Spinal cord (tissue), 10 donors: ENCODE data around the gene TNFSF13. TPM values are rescaled to one million over a fixed set of nuclear protein-coding genes. Genes with fewer than 3 reads are reported as not detected.

ENCODE experiments used
- DNase-seq, 6 donors: peaks; one replicate each; pipeline versions ENCODE4 v3.0.0 to v3.0.0-alpha.2; 2013 to 2015; ENCODE audit warnings: low spot score in 6 of 6, low read depth in 4 of 6
- H3K27ac ChIP-seq: one replicate; pipeline ENCODE4 v1.5.1; 2013; ENCODE audit warnings: low read depth, low read length, control low read depth
- H3K27me3 ChIP-seq: one replicate; pipeline ENCODE4 v1.6.1; 2013; ENCODE audit warnings: low read length; ENCODE audit not compliant: control insufficient read depth, insufficient read depth
- H3K36me3 ChIP-seq: one replicate; pipeline ENCODE4 v1.6.1; 2013; ENCODE audit warnings: low read length; ENCODE audit not compliant: control insufficient read depth, insufficient read depth
- H3K4me1 ChIP-seq: one replicate; pipeline ENCODE4 v1.6.1; 2013; ENCODE audit warnings: low read length; ENCODE audit not compliant: control insufficient read depth, insufficient read depth
- H3K4me3 ChIP-seq: one replicate; pipeline ENCODE4 v1.5.1; 2013; ENCODE audit warnings: low read depth, low read length, control low read depth
- H3K9me3 ChIP-seq: one replicate; pipeline ENCODE4 v1.6.1; 2013; ENCODE audit warnings: low read length; ENCODE audit not compliant: control insufficient read depth, insufficient read depth
- WGBS: methylation state at CpG from one replicate; pipeline ENCODE4 v1.1.5; 2013; ENCODE audit warnings: missing lambda C conversion rate; ENCODE audit not compliant: insufficient coverage; 5-methylcytosine and 5-hydroxymethylcytosine counted together
- long read RNA-seq, 4 donors: transcript quantifications; one replicate each; lab custom pipeline, GENCODE V29; 2026
- polyA plus RNA-seq, 2 donors: library from polyadenylated mRNA; unstranded; fragments of 120-200 nt; gene quantifications; one replicate each; pipeline ENCODE4 v1.2.1, GENCODE V29; 2013; ENCODE audit not compliant: insufficient read length in 2 of 2
- total RNA-seq, 2 donors: library from RNA; depleted of rRNA in 1 of 2; stranded (reverse); fragments of 120-200 nt in 1 of 2; fragments of >200 nt in 1 of 2; gene quantifications; one replicate each; pipeline versions ENCODE4 v1.2.3 to v1.2.4, GENCODE V29; 2013 to 2014
- donor health status: healthy.

The TNFSF13 gene, protein sequence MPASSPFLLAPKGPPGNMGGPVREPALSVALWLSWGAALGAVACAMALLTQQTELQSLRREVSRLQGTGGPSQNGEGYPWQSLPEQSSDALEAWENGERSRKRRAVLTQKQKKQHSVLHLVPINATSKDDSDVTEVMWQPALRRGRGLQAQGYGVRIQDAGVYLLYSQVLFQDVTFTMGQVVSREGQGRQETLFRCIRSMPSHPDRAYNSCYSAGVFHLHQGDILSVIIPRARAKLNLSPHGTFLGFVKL
- total RNA-seq (1 to 10 TPM; 1.8 to 4.9 TPM), polyA plus RNA-seq (1 to 10 TPM; 4.2 to 4.5 TPM)
- long read RNA-seq, donor 1, partial matches to known transcripts: 0 of 1 reads
- long read RNA-seq, donor 1, other reads (novel, unspliced or antisense): 0 of 1 reads
- long read RNA-seq, donor 2: 0 reads
- long read RNA-seq, donor 3: 0 reads
- long read RNA-seq, donor 4, partial matches to known transcripts: 7 of 12 reads
- long read RNA-seq, donor 4, other reads (novel, unspliced or antisense): 0 of 12 reads

DNA sequence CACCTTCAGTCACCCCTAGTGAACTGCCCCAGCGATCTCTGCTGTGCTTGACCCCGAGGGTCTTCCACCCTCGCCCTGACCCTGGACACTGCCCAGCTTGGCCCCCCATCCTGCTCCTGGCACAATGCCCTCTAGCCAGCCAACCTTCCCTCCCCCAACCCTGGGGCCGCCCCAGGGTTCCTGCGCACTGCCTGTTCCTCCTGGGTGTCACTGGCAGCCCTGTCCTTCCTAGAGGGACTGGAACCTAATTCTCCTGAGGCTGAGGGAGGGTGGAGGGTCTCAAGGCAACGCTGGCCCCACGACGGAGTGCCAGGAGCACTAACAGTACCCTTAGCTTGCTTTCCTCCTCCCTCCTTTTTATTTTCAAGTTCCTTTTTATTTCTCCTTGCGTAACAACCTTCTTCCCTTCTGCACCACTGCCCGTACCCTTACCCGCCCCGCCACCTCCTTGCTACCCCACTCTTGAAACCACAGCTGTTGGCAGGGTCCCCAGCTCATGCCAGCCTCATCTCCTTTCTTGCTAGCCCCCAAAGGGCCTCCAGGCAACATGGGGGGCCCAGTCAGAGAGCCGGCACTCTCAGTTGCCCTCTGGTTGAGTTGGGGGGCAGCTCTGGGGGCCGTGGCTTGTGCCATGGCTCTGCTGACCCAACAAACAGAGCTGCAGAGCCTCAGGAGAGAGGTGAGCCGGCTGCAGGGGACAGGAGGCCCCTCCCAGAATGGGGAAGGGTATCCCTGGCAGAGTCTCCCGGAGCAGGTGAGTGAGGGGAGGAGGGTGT is at the start of gene TNFSF13:
TNFSF13 (plus strand) TSS at position 207 of the 776 bp plus-strand sequence; CDS start at position 497, 290 bp downstream.
- Histone ChIP-seq H3K4me3 (peak within 1 kb of the TSS; percentile 4), H3K36me3 (peaks cover 22% of the 10 kb centered on the region), H3K27me3 (no peaks in the 10 kb centered on the region), H3K4me1 (peaks cover 63% of the 10 kb centered on the region), H3K27ac (peak within 1 kb of the TSS; percentile 96), H3K9me3 (no peaks in the 10 kb centered on the region)
- WGBS: 69% methylated on average over 11 of the region's 16 CpGs
- no peak for DNase-seq

DNA sequence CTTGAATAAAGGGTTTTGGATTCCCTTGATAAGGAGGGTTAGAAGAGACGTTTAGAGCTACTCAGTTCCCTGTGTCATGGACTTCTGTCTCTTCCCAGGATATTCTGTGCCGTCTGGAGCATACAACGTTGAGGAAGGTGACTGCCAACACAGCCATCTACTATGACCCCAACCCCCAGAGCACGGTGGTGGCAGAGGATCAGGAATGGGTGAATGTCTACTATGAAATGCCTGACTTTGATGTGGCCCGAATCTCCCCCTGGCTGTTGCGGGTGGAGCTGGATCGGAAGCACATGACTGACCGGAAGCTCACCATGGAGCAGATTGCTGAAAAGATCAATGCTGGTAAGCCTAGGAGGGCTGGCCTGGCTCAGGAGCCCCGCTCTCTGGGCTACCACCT is 49.7 kb upstream of the TNFSF13 start:
- H3K36me3 ChIP-seq: peaks cover 87% of the 10 kb centered on the region
- 94% methylated on average over 7 of the region's 9 CpGs for WGBS
- no peak overlapping the region for H3K27ac ChIP-seq
- H3K9me3 ChIP-seq: no peaks in the 10 kb centered on the region
- no peak overlapping the region for H3K4me3 ChIP-seq
- no peaks in the 10 kb centered on the region for H3K27me3 ChIP-seq
- DNase-seq: no peak
- no peaks in the 10 kb centered on the region for H3K4me1 ChIP-seq

DNA sequence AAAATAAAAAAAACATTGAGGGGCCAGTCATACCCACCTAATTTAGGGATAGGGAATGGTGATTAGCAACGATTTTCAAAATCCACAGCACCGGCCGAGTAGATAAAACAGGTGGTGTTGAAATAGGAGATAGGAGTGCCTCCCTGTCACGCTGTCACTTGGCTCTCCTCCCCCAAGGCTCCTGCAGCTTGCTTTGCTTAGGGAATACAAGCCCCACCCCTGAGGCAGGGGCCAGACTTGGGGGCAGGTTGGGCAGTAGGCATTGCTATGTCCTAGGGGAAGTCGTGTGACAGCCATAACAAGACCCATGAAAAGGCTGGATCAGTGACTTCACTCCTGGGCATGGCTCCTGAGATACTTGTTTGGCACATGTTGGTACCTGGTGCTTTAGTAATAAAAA is 48.6 kb upstream of the TNFSF13 start:
- no peak for DNase-seq
- WGBS: 80% methylated on average over 2 of the region's 5 CpGs
- Histone ChIP-seq H3K9me3 (no peaks in the 10 kb centered on the region), H3K36me3 (peaks cover 85% of the 10 kb centered on the region), H3K4me3 (no peak overlapping the region), H3K4me1 (no peaks in the 10 kb centered on the region), H3K27ac (no peak overlapping the region), H3K27me3 (no peaks in the 10 kb centered on the region)

DNA sequence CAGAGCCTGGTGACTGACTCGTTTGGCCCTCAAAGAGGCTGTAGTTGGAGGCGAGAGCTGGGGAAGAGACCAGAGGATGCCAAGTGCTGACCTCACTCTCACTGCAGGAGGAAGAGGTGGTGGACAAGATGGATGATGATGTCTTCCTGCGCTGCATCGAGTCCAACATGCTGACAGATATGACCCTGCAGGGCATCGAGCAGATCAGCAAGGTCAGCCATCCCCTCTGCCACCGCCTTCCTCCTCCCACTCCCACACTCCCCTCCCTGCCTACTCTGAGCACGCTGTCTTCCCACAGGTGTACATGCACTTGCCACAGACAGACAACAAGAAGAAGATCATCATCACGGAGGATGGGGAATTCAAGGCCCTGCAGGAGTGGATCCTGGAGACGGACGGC is 47.4 kb upstream of the TNFSF13 start:
- no peak for DNase-seq
- Histone ChIP-seq H3K9me3 (no peaks in the 10 kb centered on the region), H3K36me3 (peaks cover 83% of the 10 kb centered on the region)

DNA sequence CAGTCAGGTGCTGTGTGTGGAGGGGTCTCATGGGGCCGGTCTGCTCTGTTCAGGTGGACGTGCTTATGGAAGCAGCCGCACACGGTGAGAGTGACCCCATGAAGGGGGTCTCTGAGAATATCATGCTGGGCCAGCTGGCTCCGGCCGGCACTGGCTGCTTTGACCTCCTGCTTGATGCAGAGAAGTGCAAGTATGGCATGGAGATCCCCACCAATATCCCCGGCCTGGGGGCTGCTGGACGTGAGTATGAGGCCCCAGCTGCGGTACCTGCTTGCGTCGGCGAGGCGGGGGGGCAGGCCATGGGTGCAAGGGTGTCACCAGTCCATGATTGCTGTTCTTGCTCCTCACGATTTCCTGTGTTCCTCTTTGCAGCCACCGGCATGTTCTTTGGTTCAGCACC is 46.4 kb upstream of the TNFSF13 start:
- 97% methylated on average over 15 of the region's 15 CpGs for WGBS
- Histone ChIP-seq H3K9me3 (no peaks in the 10 kb centered on the region), H3K4me3 (no peak overlapping the region), H3K4me1 (no peaks in the 10 kb centered on the region), H3K36me3 (peaks cover 80% of the 10 kb centered on the region), H3K27ac (no peak overlapping the region), H3K27me3 (no peaks in the 10 kb centered on the region)
- no peak for DNase-seq

More for the DNA sequence above, 47.4 kb upstream of the TNFSF13 start:
- 92% methylated on average over 9 of the region's 10 CpGs for WGBS
- no peaks in the 10 kb centered on the region for H3K27me3 ChIP-seq
- H3K4me3 ChIP-seq: no peak overlapping the region
- H3K4me1 ChIP-seq: no peaks in the 10 kb centered on the region
- H3K27ac ChIP-seq: no peak overlapping the region

DNA sequence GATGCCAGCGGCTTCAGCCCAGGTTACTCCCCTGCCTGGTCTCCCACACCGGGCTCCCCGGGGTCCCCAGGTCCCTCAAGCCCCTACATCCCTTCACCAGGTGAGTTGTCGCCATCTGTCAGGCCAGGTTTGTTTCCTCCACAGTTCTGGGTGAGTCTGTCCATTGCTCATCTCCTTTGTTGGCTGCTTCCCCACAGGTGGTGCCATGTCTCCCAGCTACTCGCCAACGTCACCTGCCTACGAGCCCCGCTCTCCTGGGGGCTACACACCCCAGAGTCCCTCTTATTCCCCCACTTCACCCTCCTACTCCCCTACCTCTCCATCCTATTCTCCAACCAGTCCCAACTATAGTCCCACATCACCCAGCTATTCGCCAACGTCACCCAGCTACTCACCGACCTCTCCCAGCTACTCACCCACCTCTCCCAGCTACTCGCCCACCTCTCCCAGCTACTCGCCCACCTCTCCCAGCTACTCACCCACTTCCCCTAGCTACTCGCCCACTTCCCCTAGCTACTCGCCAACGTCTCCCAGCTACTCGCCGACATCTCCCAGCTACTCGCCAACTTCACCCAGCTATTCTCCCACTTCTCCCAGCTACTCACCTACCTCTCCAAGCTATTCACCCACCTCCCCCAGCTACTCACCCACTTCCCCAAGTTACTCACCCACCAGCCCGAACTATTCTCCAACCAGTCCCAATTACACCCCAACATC is 45.6 kb upstream of the TNFSF13 start:
- H3K36me3 ChIP-seq: peaks cover 72% of the 10 kb centered on the region
- H3K27me3 ChIP-seq: no peaks in the 10 kb centered on the region
- H3K27ac ChIP-seq: no peak overlapping the region
- DNase-seq: no peak
- no peaks in the 10 kb centered on the region for H3K4me1 ChIP-seq
- H3K9me3 ChIP-seq: no peaks in the 10 kb centered on the region
- no peak overlapping the region for H3K4me3 ChIP-seq
- WGBS: 96% methylated on average over 20 of the region's 20 CpGs

DNA sequence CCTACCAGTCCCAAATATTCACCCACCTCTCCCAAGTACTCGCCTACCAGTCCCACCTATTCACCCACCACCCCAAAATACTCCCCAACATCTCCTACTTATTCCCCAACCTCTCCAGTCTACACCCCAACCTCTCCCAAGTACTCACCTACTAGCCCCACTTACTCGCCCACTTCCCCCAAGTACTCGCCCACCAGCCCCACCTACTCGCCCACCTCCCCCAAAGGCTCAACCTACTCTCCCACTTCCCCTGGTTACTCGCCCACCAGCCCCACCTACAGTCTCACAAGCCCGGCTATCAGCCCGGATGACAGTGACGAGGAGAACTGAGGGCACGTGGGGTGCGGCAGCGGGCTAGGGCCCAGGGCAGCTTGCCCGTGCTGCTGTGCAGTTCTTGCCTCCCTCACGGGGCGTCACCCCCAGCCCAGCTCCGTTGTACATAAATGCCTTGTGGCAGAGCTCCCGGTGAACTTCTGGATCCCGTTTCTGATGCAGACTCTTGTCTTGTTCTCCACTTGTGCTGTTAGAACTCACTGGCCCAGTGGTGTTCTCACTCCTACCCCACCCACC is 44.6 kb upstream of the TNFSF13 start:
- DNase-seq: no peak
- H3K4me1 ChIP-seq: no peaks in the 10 kb centered on the region
- no peaks in the 10 kb centered on the region for H3K9me3 ChIP-seq
- H3K36me3 ChIP-seq: peaks cover 63% of the 10 kb centered on the region
- H3K4me3 ChIP-seq: no peak overlapping the region
- H3K27me3 ChIP-seq: no peaks in the 10 kb centered on the region
- WGBS: 81% methylated on average over 17 of the region's 17 CpGs
- no peak overlapping the region for H3K27ac ChIP-seq

DNA sequence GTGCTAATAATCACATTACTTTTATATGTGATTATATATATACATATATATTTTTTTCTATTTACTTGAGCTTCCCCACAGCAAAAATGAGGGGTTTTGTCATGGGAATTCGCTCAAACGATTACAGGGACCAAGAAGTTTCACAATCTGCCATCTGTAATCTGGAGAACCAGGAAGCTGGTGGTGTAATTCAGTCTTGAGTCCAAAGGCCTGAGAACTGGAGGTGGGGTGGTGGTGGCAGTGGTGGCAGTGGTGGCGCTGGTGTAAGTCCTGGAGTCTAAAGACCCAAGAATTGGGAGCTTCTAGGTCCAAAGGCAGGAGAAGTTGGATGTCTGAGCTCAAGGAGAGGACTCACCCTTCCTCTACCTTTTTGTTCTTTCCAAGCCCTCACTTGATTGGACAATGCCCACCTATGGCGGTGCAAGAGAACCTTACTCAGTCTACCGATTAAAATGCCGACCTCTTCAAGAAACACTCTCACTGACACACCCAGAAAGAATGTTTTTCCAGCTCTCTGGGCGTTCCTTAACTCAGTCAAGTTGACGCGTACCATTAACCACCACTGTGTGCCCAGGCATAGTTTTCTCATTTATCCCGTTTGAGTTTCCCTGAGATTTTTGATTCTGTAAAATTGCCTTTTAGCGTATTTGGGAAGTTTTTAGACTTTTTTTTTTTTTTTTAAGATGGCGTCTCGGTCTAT is 42.5 kb upstream of the TNFSF13 start:
- WGBS: 98% methylated on average over 7 of the region's 13 CpGs

DNA sequence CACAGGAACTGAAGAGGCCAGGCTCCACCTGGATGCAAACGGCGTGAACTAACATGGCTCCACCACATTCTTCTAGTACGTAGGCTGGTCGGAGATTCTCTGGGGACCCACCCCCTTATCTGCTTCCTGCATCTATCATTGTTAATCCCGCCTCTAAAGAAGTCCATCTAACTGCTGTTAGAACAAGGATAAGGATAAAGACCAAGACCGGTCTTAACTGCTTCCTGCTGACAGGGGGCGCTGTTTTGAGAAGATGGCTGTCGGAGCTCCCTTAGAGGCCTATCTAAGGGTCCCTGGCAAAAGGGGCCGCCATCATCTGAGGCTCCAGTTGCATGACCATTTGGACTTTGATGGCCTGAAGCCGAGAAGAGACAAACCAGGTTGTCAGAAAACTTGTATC is 35.5 kb upstream of the TNFSF13 start:
- no peak for DNase-seq
- Histone ChIP-seq H3K4me3 (no peak overlapping the region), H3K9me3 (no peaks in the 10 kb centered on the region), H3K27me3 (no peaks in the 10 kb centered on the region), H3K27ac (no peak overlapping the region), H3K4me1 (no peaks in the 10 kb centered on the region), H3K36me3 (no peaks in the 10 kb centered on the region)
- 50% methylated on average over 9 of the region's 10 CpGs for WGBS

More for the DNA sequence above, 42.5 kb upstream of the TNFSF13 start:
- Histone ChIP-seq H3K27ac (no peak overlapping the region), H3K4me3 (no peak overlapping the region), H3K9me3 (no peaks in the 10 kb centered on the region), H3K27me3 (no peaks in the 10 kb centered on the region), H3K4me1 (no peaks in the 10 kb centered on the region), H3K36me3 (peaks cover 42% of the 10 kb centered on the region)
- no peak for DNase-seq
